Measurements from ENCODE around the gene CDC42BPA. TPM values are rescaled to one million over a fixed set of nuclear protein-coding genes. Genes with fewer than 3 reads are reported as not detected.

The CDC42BPA gene
- total and polyA plus RNA-seq, 2 experiments from 2014 or later = 25.1 to 25.2 TPM

GRCh38 chr1:227155688-227156087 is 162.6 kb downstream of the CDC42BPA start:
- no peak overlapping the region for H3K27ac ChIP-seq
- H3K9me3 ChIP-seq (ENCODE audit: low read depth) = no peaks in the 10 kb centered on the region
- no peak for TF ChIP-seq CTCF (IDR thresholded peaks at IDR 0.05; ENCODE audit: low read depth, low read length)
- DNase-seq (ENCODE audit: low read depth in 1 of 2, low spot score in 1 of 2) = no peak
- no peaks in the 10 kb centered on the region for H3K4me1 ChIP-seq (ENCODE audit: low read depth)
- no peaks in the 10 kb centered on the region for H3K27me3 ChIP-seq
- no peaks in the 10 kb centered on the region for H3K36me3 ChIP-seq
- no peak overlapping the region for H3K4me3 ChIP-seq

- H3K9me3 ChIP-seq (ENCODE audit: low read depth) = no peaks in the 10 kb centered on the region
- H3K4me3 ChIP-seq = no peak overlapping the region
- H3K4me1 ChIP-seq (ENCODE audit: low read depth) = no peaks in the 10 kb centered on the region
- H3K27ac ChIP-seq = no peak overlapping the region
- no peaks in the 10 kb centered on the region for H3K27me3 ChIP-seq
- H3K36me3 ChIP-seq = no peaks in the 10 kb centered on the region
- no peak for DNase-seq (ENCODE audit: low read depth in 1 of 2, low spot score in 1 of 2)
- no peak for TF ChIP-seq CTCF (IDR thresholded peaks at IDR 0.05; ENCODE audit: low read depth, low read length)
These were observed 163.3 kb downstream of the CDC42BPA start for GRCh38 chr1:227155004-227155403.

GRCh38 chr1:227152525-227152924 is 165.8 kb downstream of the CDC42BPA start:
- no peak for DNase-seq (ENCODE audit: low read depth in 1 of 2, low spot score in 1 of 2)
- Histone ChIP-seq H3K36me3 (no peaks in the 10 kb centered on the region), H3K9me3 (ENCODE audit: low read depth) (no peaks in the 10 kb centered on the region), H3K4me3 (no peak overlapping the region), H3K4me1 (ENCODE audit: low read depth) (no peaks in the 10 kb centered on the region), H3K27ac (no peak overlapping the region), H3K27me3 (no peaks in the 10 kb centered on the region)
- TF ChIP-seq CTCF (IDR thresholded peaks at IDR 0.05; ENCODE audit: low read depth, low read length) = no peak

DNA sequence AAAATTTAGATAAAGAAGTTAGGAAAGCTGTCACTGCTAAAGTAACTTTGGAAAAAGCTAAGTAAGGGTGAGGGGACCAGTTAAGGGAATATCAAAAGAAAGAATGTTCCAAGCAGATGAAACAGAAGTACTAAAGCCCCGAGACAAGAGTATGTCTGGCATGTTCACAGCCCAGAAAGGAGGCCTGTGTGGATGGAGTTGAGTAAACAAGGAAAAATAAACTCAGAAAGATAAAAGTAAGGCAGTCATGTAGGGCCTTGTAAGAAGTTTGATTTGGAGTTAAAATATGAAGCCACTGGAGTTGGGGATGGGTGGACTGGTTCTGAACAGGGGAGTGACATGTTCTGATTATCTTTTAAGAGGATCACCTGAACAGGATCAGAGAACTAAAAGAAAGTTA is 177.9 kb downstream of the CDC42BPA start:
- no peak for TF ChIP-seq CTCF (IDR thresholded peaks at IDR 0.05; ENCODE audit: low read depth, low read length)
- Histone ChIP-seq H3K36me3 (peaks cover 20% of the 10 kb centered on the region), H3K4me3 (no peak overlapping the region), H3K27ac (no peak overlapping the region), H3K27me3 (no peaks in the 10 kb centered on the region), H3K4me1 (ENCODE audit: low read depth) (no peaks in the 10 kb centered on the region), H3K9me3 (ENCODE audit: low read depth) (no peaks in the 10 kb centered on the region)
- DNase-seq (ENCODE audit: low read depth in 1 of 2, low spot score in 1 of 2) = no peak

GRCh38 chr1:227136210-227136820 is 182.0 kb downstream of the CDC42BPA start:
- TF ChIP-seq CTCF (IDR thresholded peaks at IDR 0.05; ENCODE audit: low read depth, low read length) = no peak
- no peak overlapping the region for H3K4me3 ChIP-seq
- peak in 1 of 2 donors; percentile 4 for DNase-seq (ENCODE audit: low read depth in 1 of 2, low spot score in 1 of 2)

More at GRCh38 chr1:227136210-227136820, 182.0 kb downstream of the CDC42BPA start:
- Histone ChIP-seq H3K27me3 (no peaks in the 10 kb centered on the region), H3K36me3 (peaks cover 5% of the 10 kb centered on the region), H3K9me3 (ENCODE audit: low read depth) (no peaks in the 10 kb centered on the region), H3K4me1 (ENCODE audit: low read depth) (no peaks in the 10 kb centered on the region), H3K27ac (no peak overlapping the region)

Measured in cardiac muscle cell (in vitro differentiated cells and primary cell).